ENCODE results near the gene FOLR1.
"Not testable (repeated sequence)": the region's sequence is repeated elsewhere in the genome, so short reads cannot be mapped to it uniquely, and the experiment has no call there.

Gene FOLR1

GRCh38 chr11:72188267-72188666 lies 3.7 kb upstream of the FOLR1 start:
- DNase-seq = no peak

DNA sequence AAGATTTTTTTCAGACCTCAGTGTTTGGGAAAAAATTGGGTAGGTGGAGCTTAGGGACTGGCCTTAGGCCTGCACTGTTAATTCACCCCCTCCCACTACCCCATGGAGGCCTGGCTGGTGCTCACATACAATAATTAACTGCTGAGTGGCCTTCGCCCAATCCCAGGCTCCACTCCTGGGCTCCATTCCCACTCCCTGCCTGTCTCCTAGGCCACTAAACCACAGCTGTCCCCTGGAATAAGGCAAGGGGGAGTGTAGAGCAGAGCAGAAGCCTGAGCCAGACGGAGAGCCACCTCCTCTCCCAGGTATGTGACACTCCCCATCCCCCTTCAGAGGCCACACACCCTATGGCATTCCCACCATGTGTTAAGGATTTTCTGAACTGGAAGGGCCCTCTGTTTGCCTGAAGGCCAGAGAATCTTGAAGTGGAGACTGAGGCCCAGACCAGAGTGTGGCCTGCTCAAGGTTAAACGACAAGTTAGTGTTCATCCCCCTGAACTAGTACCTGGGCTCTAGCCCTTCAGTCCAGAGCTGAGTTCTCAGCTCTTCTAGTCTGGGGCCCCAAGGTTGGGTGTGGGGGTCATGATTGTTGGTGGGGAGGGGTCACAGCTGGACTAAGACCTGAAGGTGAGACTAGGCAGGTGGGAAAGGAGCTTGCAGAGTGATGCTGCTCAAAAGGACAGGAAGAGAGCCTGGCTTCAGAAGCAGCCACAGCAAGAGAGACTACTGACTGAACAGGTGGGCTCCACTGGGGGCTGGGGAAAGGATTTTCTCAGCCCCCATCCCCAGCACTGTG lies 2.3 kb upstream of the FOLR1 start:
- no peak for DNase-seq

DNA sequence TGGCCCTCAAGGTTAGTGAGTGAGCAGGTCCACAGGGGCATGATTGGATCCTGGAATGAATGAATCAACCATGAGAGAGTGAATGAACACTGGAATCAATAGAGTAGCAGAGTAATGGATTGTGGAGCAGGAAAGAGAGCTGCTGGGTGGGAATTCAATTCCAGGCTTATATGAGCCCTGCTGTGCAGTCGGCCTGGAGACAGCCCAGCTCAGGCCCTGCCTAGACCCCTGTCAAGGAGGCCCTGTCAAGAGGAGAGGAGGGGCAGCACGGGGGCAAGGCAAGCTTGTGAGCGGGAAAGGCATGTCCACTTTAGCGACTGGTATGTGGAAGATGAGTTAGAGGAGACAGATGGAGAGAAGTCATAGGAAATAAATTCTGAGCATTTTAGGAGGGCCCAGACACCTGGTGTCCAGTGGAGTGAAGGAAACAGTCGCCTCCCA lies 1.3 kb upstream of the FOLR1 start:
- no peak for DNase-seq

DNA sequence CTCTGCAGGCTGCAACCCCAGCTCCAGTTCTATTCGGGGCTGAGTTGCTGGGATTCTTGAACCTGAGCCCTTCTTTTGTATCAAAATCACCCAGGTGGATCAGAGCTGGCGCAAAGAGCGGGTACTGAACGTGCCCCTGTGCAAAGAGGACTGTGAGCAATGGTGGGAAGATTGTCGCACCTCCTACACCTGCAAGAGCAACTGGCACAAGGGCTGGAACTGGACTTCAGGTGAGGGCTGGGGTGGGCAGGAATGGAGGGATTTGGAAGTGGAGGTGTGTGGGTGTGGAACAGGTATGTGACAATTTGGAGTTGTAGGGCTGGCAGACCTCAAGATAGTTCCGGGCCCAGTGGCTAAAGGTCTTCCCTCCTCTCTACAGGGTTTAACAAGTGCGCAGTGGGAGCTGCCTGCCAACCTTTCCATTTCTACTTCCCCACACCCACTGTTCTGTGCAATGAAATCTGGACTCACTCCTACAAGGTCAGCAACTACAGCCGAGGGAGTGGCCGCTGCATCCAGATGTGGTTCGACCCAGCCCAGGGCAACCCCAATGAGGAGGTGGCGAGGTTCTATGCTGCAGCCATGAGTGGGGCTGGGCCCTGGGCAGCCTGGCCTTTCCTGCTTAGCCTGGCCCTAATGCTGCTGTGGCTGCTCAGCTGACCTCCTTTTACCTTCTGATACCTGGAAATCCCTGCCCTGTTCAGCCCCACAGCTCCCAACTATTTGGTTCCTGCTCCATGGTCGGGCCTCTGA lies 3.8 kb downstream of the FOLR1 start:
- no peak for DNase-seq

GRCh38 chr11:72201445-72201844 lies 9.5 kb downstream of the FOLR1 start:
- DNase-seq = not testable (repeated sequence)

- DNase-seq = no peak
These were observed 10.6 kb downstream of the FOLR1 start for GRCh38 chr11:72202571-72202970.

- no peak for DNase-seq
These were observed 11.2 kb downstream of the FOLR1 start for GRCh38 chr11:72203163-72203562.

- no peak for DNase-seq
These were observed 12.9 kb downstream of the FOLR1 start for GRCh38 chr11:72204886-72205285.

- not testable (repeated sequence) for DNase-seq
These were observed 14.9 kb downstream of the FOLR1 start for GRCh38 chr11:72206794-72207193.

DNA sequence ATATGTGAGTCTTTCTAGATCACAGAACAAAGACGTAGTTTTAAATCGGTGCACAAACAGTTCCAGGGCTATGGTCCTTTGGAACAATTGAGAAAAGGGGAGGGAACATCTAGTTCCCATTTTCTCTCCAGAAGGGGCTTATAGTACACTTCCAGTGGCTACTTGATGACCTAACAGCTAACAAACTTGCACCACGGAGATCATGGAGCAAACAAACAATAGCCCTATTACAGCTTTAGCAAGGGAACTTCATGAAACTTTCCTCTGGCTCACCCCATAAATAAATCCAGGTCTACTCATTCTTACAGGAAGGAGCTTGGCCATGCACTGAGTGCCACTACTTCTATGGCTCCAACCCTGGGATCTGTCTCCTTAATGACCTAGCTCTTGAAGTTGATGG lies 16.3 kb downstream of the FOLR1 start:
- no peak for DNase-seq

GRCh38 chr11:72209101-72209500 lies 17.2 kb downstream of the FOLR1 start:
- no peak for DNase-seq

GRCh38 chr11:72216638-72217037 lies 24.7 kb downstream of the FOLR1 start, which contains the start of gene FOLR2:
FOLR2 (plus strand) TSS chr11:72216794; CDS start chr11:72218585, 1,791 bp downstream.
- no peak for DNase-seq

DNA sequence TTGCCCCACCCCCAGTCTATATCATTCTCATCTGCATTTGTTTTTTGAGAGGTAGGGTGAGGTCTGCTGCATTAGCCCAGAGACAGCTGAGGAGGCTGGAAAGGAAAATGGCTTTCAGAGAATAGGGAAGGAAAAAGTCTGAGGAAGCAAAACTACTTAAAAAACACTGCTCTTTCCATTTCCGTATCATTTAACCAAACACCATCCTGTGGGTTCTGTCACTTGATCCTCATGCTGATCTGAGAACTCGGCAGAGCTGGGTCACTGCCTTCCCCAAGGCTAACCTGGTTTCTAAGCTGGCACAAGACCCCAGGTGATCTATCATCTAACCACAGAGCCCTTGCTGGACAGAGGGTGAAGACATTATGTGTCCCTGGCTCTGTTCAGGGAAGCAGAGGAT lies 25.9 kb downstream of the FOLR1 start:
- no peak for DNase-seq

GRCh38 chr11:72218251-72218745 lies 26.4 kb downstream of the FOLR1 start:
- DNase-seq = no peak

GRCh38 chr11:72220696-72221363 lies 28.9 kb downstream of the FOLR1 start:
- DNase-seq = no peak

GRCh38 chr11:72221386-72222075 lies 29.6 kb downstream of the FOLR1 start:
- no peak for DNase-seq

GRCh38 chr11:72222106-72222891 lies 30.4 kb downstream of the FOLR1 start:
- DNase-seq = no peak

- DNase-seq = peak; percentile 79
These were observed 31.1 kb downstream of the FOLR1 start for GRCh38 chr11:72222907-72223614.

DNA sequence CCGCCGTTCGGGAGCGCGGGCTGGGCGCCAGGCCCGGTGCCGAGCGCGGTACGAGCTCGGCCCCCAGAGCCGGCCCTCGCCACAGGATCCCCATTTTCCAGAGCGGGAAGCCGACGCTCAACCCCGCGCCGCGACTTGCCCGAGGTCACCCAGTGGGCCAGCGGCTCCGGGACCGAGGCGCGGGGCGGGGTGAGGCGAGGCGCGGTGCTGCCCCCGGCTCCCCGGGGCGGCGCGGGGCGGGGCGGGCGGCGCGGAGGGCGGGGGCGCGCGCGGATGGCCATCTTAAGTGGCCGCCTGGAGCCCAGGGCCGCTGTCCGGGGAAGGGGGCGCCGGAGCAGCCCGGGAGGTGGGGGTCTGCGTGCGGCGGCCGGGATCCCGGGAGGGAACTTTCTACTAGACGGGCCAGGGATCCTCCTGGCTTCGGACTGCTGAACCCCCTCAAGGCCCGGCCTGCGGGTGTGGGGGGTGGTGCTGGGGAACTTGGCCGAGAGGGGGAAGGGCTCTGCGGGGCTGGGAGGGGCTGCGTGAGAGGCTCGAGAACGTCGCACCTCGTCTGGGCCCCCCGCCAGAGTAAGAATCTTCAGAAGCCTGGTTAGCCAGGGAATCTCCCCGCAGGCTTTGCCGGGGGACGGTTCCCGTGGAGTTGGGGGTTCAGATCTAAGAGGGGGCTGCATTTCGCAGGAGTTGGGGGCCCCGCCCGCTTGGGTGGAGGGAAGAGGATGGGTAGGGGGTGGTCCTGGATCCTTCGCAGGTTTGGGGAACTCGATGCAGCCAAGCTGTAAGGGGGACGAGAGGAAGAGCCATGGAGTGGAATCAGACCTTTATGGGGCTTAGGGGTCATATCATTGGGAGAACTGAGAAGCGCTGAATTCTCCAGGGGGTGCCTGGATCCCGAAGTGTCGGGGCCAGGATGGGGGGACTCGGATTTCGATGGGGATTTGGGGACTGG lies 31.9 kb downstream of the FOLR1 start:
- no peak for DNase-seq

Data from SIG-M5 (cell line).